ENCODE measurements around the gene CASP7. TPM values are rescaled to one million over a fixed set of nuclear protein-coding genes. Genes with fewer than 3 reads are reported as not detected.

The CASP7 gene
- total and polyA plus RNA-seq, 2 donors (not counting 1 experiment from before 2014, with no cell fraction given): 5.7 to 23.9 TPM

GRCh38 chr10:113732160-113732881 is 52.6 kb downstream of the CASP7 start:
- no peak overlapping the region for H3K27ac ChIP-seq (ENCODE audit: low read length in 2 of 2)
- no peaks in the 10 kb centered on the region for H3K9me3 ChIP-seq (ENCODE audit: control extremely low read depth in 1 of 3, control insufficient read depth in 2 of 3, insufficient read depth in 1 of 3, low read length in 2 of 3)
- Mint-ChIP-seq H3K4me1 (no peaks in the 10 kb centered on the region), H3K27me3 (no peaks in the 10 kb centered on the region), H3K27ac (no peak overlapping the region), H3K9me3 (ENCODE audit: insufficient read depth) (no peaks in the 10 kb centered on the region), H3K4me3 (no peak overlapping the region)
- no peaks in the 10 kb centered on the region for H3K27me3 ChIP-seq (replicated peaks in 1 of 4; ENCODE audit: control extremely low read depth in 1 of 4, control insufficient read depth in 3 of 4, insufficient read depth in 4 of 4, low read length in 3 of 4)
- no peak overlapping the region for H3K4me3 ChIP-seq (ENCODE audit: control extremely low read depth in 1 of 5, extremely low read depth in 1 of 5, insufficient read depth in 1 of 5, low read depth in 2 of 5, low read length in 4 of 5)
- intact Hi-C loops (cut with micrococcal nuclease): no loop called here
- H2AFZ ChIP-seq (ENCODE audit: insufficient read depth, low read depth, low read length, poor library complexity, severe bottlenecking): no peak overlapping the region
- TF ChIP-seq EZH2 (IDR thresholded peaks at IDR 0.05; ENCODE audit: borderline replicate concordance, insufficient read depth, low read depth, low read length, poor library complexity, severe bottlenecking) (no peak), CTCF (IDR thresholded peaks at IDR 0.05) (no peak)
- whole genome bisulfite sequencing (ENCODE audit: insufficient coverage): 84% methylated on average over 6 of the region's 9 CpGs
- H4K20me1 ChIP-seq (ENCODE audit: control insufficient read depth, insufficient read depth, low read length, poor library complexity, severe bottlenecking): no peaks in the 10 kb centered on the region
- no peaks in the 10 kb centered on the region for H3K4me1 ChIP-seq (ENCODE audit: control insufficient read depth in 2 of 2, insufficient read depth in 2 of 2, low read length in 2 of 2)
- ATAC-seq (ENCODE audit: low read depth): no peak
- DNase-seq: no peak
- no peaks in the 10 kb centered on the region for H3K79me2 ChIP-seq (ENCODE audit: control insufficient read depth, insufficient read depth, low read length)
- ChIA-PET POLR2A (no interaction called here), CTCF (no interaction called here)
- no peak overlapping the region for H3K4me2 ChIP-seq (replicated peaks; ENCODE audit: low read depth, low read length, poor library complexity, severe bottlenecking)
- no peak overlapping the region for H3K9ac ChIP-seq (ENCODE audit: low read length)
- peaks cover 0 to 19% of the 10 kb centered on the region in 2 experiments for H3K36me3 ChIP-seq (replicated peaks in 1 of 2; ENCODE audit: control extremely low read depth in 1 of 2, control insufficient read depth in 1 of 2, extremely low read depth in 1 of 2, insufficient read depth in 2 of 2, low read length in 1 of 2)

- POLR2A ChIA-PET: no interaction called here
- DNase-seq (no peak), ATAC-seq (ENCODE audit: low read depth) (no peak)
These were observed 53.3 kb downstream of the CASP7 start for GRCh38 chr10:113732966-113733365.

More at GRCh38 chr10:113732966-113733365, 53.3 kb downstream of the CASP7 start:
- H3K4me3 Mint-ChIP-seq: no peak overlapping the region
- H3K9me3 ChIP-seq (ENCODE audit: control extremely low read depth in 1 of 3, control insufficient read depth in 2 of 3, insufficient read depth in 1 of 3, low read length in 2 of 3): no peaks in the 10 kb centered on the region
- intact Hi-C loops (cut with micrococcal nuclease): no loop called here
- no peaks in the 10 kb centered on the region for H3K4me1 Mint-ChIP-seq
- H3K79me2 ChIP-seq (ENCODE audit: control insufficient read depth, insufficient read depth, low read length): no peaks in the 10 kb centered on the region
- no peaks in the 10 kb centered on the region for H3K9me3 Mint-ChIP-seq (ENCODE audit: insufficient read depth)
- H4K20me1 ChIP-seq (ENCODE audit: control insufficient read depth, insufficient read depth, low read length, poor library complexity, severe bottlenecking): no peaks in the 10 kb centered on the region
- H3K4me1 ChIP-seq (ENCODE audit: control insufficient read depth in 2 of 2, insufficient read depth in 2 of 2, low read length in 2 of 2): no peaks in the 10 kb centered on the region
- H2AFZ ChIP-seq (ENCODE audit: insufficient read depth, low read depth, low read length, poor library complexity, severe bottlenecking): no peak overlapping the region
- TF ChIP-seq CTCF (IDR thresholded peaks at IDR 0.05) (no peak), EZH2 (IDR thresholded peaks at IDR 0.05; ENCODE audit: borderline replicate concordance, insufficient read depth, low read depth, low read length, poor library complexity, severe bottlenecking) (no peak)
- 100% methylated on average over 2 of the region's 4 CpGs for WGBS (ENCODE audit: insufficient coverage)
- CTCF ChIA-PET: interaction anchor here (0.6 kb wide), 1 partner anchor 1241 kb away, joined by 4 read pairs; no protein-coding TSS in a partner anchor
- no peaks in the 10 kb centered on the region for H3K27me3 Mint-ChIP-seq
- H3K36me3 ChIP-seq (replicated peaks in 1 of 2; ENCODE audit: control extremely low read depth in 1 of 2, control insufficient read depth in 1 of 2, extremely low read depth in 1 of 2, insufficient read depth in 2 of 2, low read length in 1 of 2): peaks cover 0 to 18% of the 10 kb centered on the region in 2 experiments
- H3K4me2 ChIP-seq (replicated peaks; ENCODE audit: low read depth, low read length, poor library complexity, severe bottlenecking): no peak overlapping the region
- H3K4me3 ChIP-seq (ENCODE audit: control extremely low read depth in 1 of 5, extremely low read depth in 1 of 5, insufficient read depth in 1 of 5, low read depth in 2 of 5, low read length in 4 of 5): no peak overlapping the region
- no peak overlapping the region for H3K27ac ChIP-seq (ENCODE audit: low read length in 2 of 2)
- H3K27ac Mint-ChIP-seq: no peak overlapping the region
- H3K27me3 ChIP-seq (replicated peaks in 1 of 4; ENCODE audit: control extremely low read depth in 1 of 4, control insufficient read depth in 3 of 4, insufficient read depth in 4 of 4, low read length in 3 of 4): no peaks in the 10 kb centered on the region
- no peak overlapping the region for H3K9ac ChIP-seq (ENCODE audit: low read length)

All from B cell (primary cell).